HepG2 (cell line): ENCODE results near the gene OGG1. TPM values are rescaled to one million over a fixed set of nuclear protein-coding genes. Genes with fewer than 3 reads are reported as not detected.
A peak's percentile ranks its signal among the peaks of the same experiment; 100 is the strongest.

Experiments used
- ATF1 ChIP-seq: IDR thresholded peaks from 2 replicates; pipeline ENCODE4 v1.6.1; 2016; ENCODE audit warnings: mild to moderate bottlenecking, control low read depth
- ELF3 ChIP-seq: IDR thresholded peaks from 2 replicates; pipeline ENCODE4 v1.6.1; 2016; ENCODE audit warnings: missing genetic modification reagents, missing compliant biosample characterization
- HMGXB3 ChIP-seq: sonication (generic); formaldehyde crosslinking; IDR thresholded peaks from 2 replicates; pipeline ENCODE4 v1.4.0; 2020; ENCODE audit warnings: missing genetic modification reagents, borderline replicate concordance
- HMGXB4 ChIP-seq, 2 experiments: sonication (generic) in 1 of 2; formaldehyde crosslinking in 1 of 2; IDR thresholded peaks; 2 replicates each; pipeline versions ENCODE4 v1.4.0 to v1.6.1; 2018 to 2020; ENCODE audit warnings: missing genetic modification reagents in 2 of 2, borderline replicate concordance in 1 of 2, low read depth in 1 of 2, mild to moderate bottlenecking in 1 of 2, missing biosample characterization in 1 of 2
- KDM3A ChIP-seq: IDR thresholded peaks from 2 replicates; pipeline ENCODE4 v1.6.1; 2018; ENCODE audit warnings: low read depth, missing compliant biosample characterization
- SNAPC2 ChIP-seq: sonication (generic); formaldehyde crosslinking; IDR thresholded peaks from 2 replicates; pipeline ENCODE4 v1.8.1; 2022; ENCODE audit warnings: mild to moderate bottlenecking, missing genetic modification reagents
- TAF15 ChIP-seq: fragments of 200-400 bp; formaldehyde crosslinking; IDR thresholded peaks from one replicate; pipeline ENCODE4 v1.6.1; 2018; ENCODE audit warnings: mild to moderate bottlenecking, low read depth, low read length; ENCODE audit not compliant: poor library complexity, severe bottlenecking
- ZNF101 ChIP-seq: sonication (generic); formaldehyde crosslinking; IDR thresholded peaks from 2 replicates; pipeline ENCODE4 v1.4.0; 2020; ENCODE audit warnings: mild to moderate bottlenecking, low read depth, missing genetic modification reagents, borderline replicate concordance
- ZNF275 ChIP-seq: sonication (generic); formaldehyde crosslinking; IDR thresholded peaks from 2 replicates; pipeline ENCODE4 v1.8.0; 2022; ENCODE audit warnings: missing genetic modification reagents, mild to moderate bottlenecking, inconsistent platforms, borderline replicate concordance
- ZNF407 ChIP-seq: sonication (generic); formaldehyde crosslinking; IDR thresholded peaks from one replicate; pipeline ENCODE4 v1.5.1; 2020; ENCODE audit warnings: mild to moderate bottlenecking, missing genetic modification reagents; ENCODE audit errors: not compliant biosample characterization
- ZNF563 ChIP-seq: sonication (generic); formaldehyde crosslinking; IDR thresholded peaks from 2 replicates; pipeline ENCODE4 v1.8.0; 2022; ENCODE audit warnings: mild to moderate bottlenecking, moderate library complexity, missing genetic modification reagents
- polyA plus RNA-seq, 8 experiments: library from polyadenylated mRNA; depleted of rRNA in 3 of 8; stranded (reverse) in 7 of 8; unstranded in 1 of 8; fragments of >200 nt; fragmentation: Illumina TruSeq in 4 of 8; extraction: Trizol in 4 of 8; gene quantifications; 2 replicates each; pipeline versions ENCODE4 v1.2.1 to v1.2.3, GENCODE V29; 2011 to 2016; ENCODE audit warnings: low read depth in 4 of 8, missing spikeins in 1 of 8, mixed read lengths in 1 of 8; ENCODE audit not compliant: insufficient read depth in 1 of 8
- total RNA-seq, 5 experiments: library from RNA; depleted of rRNA; stranded (reverse); fragments of >200 nt; fragmentation: Illumina TruSeq; extraction: Trizol; gene quantifications; 2 replicates each; pipeline ENCODE4 v1.2.3, GENCODE V29; 2016; ENCODE audit warnings: low read depth in 1 of 5

The OGG1 gene
- total and polyA plus RNA-seq, 2 of the 13 experiments (the other 11 are each of a cell fraction or from before 2014, with no cell fraction given): 28.7 to 33.2 TPM

- no peak for TF ChIP-seq ZNF275 (CRISPR knock-in tag)
- TF ChIP-seq ZNF407 (CRISPR knock-in tag): no peak
- no peak for TF ChIP-seq TAF15
- peak; percentile 70 to 73 for TF ChIP-seq HMGXB4 (CRISPR knock-in tag; IDR thresholded peaks at IDR 0.05; ENCODE audit: borderline replicate concordance in 1 of 2, low read depth in 1 of 2)
- TF ChIP-seq ELF3: peak; percentile 81
- peak; percentile 51; the same call in 1 of the 2 replicates for TF ChIP-seq ZNF563 (CRISPR knock-in tag)
- TF ChIP-seq KDM3A (CRISPR knock-in tag): no peak
- no peak for TF ChIP-seq ZNF101 (CRISPR knock-in tag)
- no peak for TF ChIP-seq HMGXB3 (CRISPR knock-in tag)
- TF ChIP-seq SNAPC2 (CRISPR knock-in tag): no peak; the same call in 1 of the 2 replicates
- no peak; the same call in 1 of the 2 replicates for TF ChIP-seq ATF1 (CRISPR knock-in tag)
Observed at GRCh38 chr3:9792405-9793160, 42.8 kb downstream of the OGG1 start, which contains the start of the genes ARPC4 and TADA3 (continued).
